H1 (cell line): ENCODE results near the gene FRRS1.

ENCODE experiments used
- CBX8 ChIP-seq: fragments of 300-800, 300-1000 bp; sonication (generic); IDR thresholded peaks from 2 replicates; pipeline ENCODE4 v1.7.1; 2016; ENCODE audit warnings: low read depth, low read length, borderline replicate concordance
- CREB1 ChIP-seq: IDR thresholded peaks from 2 replicates; pipeline ENCODE4 v1.6.1; 2012; ENCODE audit warnings: inconsistent platforms
- CTCF ChIP-seq, 3 experiments: IDR thresholded peaks; 1 replicate in 2 of 3; 2 replicates in 1 of 3; pipeline versions ENCODE4 v1.5.1 to v1.6.1; 2011; ENCODE audit warnings: low read length in 3 of 3, mild to moderate bottlenecking in 3 of 3, inconsistent platforms in 2 of 3, low read depth in 1 of 3, moderate library complexity in 1 of 3; ENCODE audit not compliant: insufficient read depth in 1 of 3; ENCODE audit errors: control extremely low read depth in 1 of 3
- EGR1 ChIP-seq: IDR thresholded peaks from 2 replicates; pipeline ENCODE4 v1.6.1; 2011; ENCODE audit warnings: low read depth, low read length, borderline replicate concordance
- EZH2 ChIP-seq: fragments of 200-600 bp; sonication (generic); IDR thresholded peaks from 2 replicates; pipeline ENCODE4 v1.7.1; 2012; ENCODE audit warnings: low read depth, mild to moderate bottlenecking, moderate library complexity, low read length, inconsistent platforms; ENCODE audit not compliant: severe bottlenecking
- HDAC2 ChIP-seq, 2 experiments: fragments of 300-600 bp in 1 of 2; sonication (generic) in 1 of 2; IDR thresholded peaks; 2 replicates each; pipeline ENCODE4 v1.6.1; 2011 to 2012; ENCODE audit warnings: low read depth in 2 of 2, low read length in 2 of 2, mild to moderate bottlenecking in 2 of 2, moderate library complexity in 2 of 2, borderline replicate concordance in 1 of 2, inconsistent platforms in 1 of 2
- KDM1A ChIP-seq: fragments of 200-600, 300-600 bp; sonication (generic); IDR thresholded peaks from 2 replicates; pipeline ENCODE4 v1.7.1; 2016; ENCODE audit warnings: mild to moderate bottlenecking, low read length, borderline replicate concordance
- KDM5A ChIP-seq: fragments of 200-600 bp; IDR thresholded peaks from 2 replicates; pipeline ENCODE4 v1.7.1; 2012; ENCODE audit warnings: mild to moderate bottlenecking, low read length, inconsistent platforms, mixed read lengths
- NRF1 ChIP-seq: IDR thresholded peaks from 2 replicates; pipeline ENCODE4 v1.6.1; 2011; ENCODE audit warnings: mild to moderate bottlenecking, low read depth, low read length, improper control_type of control experiment
- POLR2A ChIP-seq, 2 experiments: IDR thresholded peaks; 1 replicate in 1 of 2; 2 replicates in 1 of 2; pipeline ENCODE4 v1.6.1; 2011; ENCODE audit warnings: low read depth in 2 of 2, low read length in 2 of 2, mild to moderate bottlenecking in 2 of 2; ENCODE audit errors: control extremely low read depth in 1 of 2
- RAD21 ChIP-seq, 2 experiments: IDR thresholded peaks in 1 of 2; conservative IDR thresholded peaks in 1 of 2; 2 replicates each; pipeline ENCODE4 v1.6.1; 2011; ENCODE audit warnings: low read depth in 2 of 2, low read length in 2 of 2, improper control_type of control experiment in 1 of 2, inconsistent platforms in 1 of 2, mild to moderate bottlenecking in 1 of 2, moderate library complexity in 1 of 2
- TEAD4 ChIP-seq: IDR thresholded peaks from 2 replicates; pipeline ENCODE4 v1.6.1; 2012; ENCODE audit warnings: low read depth, low read length, inconsistent platforms, mixed read lengths

- TF ChIP-seq EZH2 (no peak), EGR1 (no peak), POLR2A (IDR thresholded peaks at IDR 0.05; ENCODE audit: control extremely low read depth in 1 of 2, low read depth in 2 of 2, low read length in 2 of 2) (no peak), HDAC2 (IDR thresholded peaks at IDR 0.05; ENCODE audit: borderline replicate concordance in 1 of 2, low read depth in 2 of 2, low read length in 2 of 2) (no peak), CBX8 (no peak), CTCF (IDR thresholded peaks at IDR 0.05; ENCODE audit: control extremely low read depth in 1 of 3, insufficient read depth in 1 of 3, low read depth in 1 of 3, low read length in 3 of 3) (peak in 1 of 3 experiments; percentile 14; a peak in 2 of 4 replicates), KDM1A (no peak), RAD21 (IDR thresholded peaks at IDR 0.05 in 1 of 2, conservative IDR thresholded peaks at IDR 0.05 in 1 of 2; ENCODE audit: low read depth in 2 of 2, low read length in 2 of 2) (peak; percentile 23 to 24; a peak in 2 of 4 replicates), NRF1 (no peak), CREB1 (no peak), KDM5A (no peak), TEAD4 (no peak)
Measured at GRCh38 chr1:99681583-99681982, 84.9 kb downstream of the FRRS1 start.
